B cell (primary cell): ENCODE results near the gene GDF7. TPM values are rescaled to one million over a fixed set of nuclear protein-coding genes. Genes with fewer than 3 reads are reported as not detected.

ENCODE experiments used
- ATAC-seq: fragments of 200-7000 bp; cut with Tn5 transposase; one replicate; pipeline ENCODE4 v1.10.0; 2021; ENCODE audit warnings: low read depth, mild to moderate bottlenecking, moderate number of reproducible peaks, moderate library complexity
- CTCF ChIA-PET: fragments of 350-600 bp; sonication (Branson Sonifier 250); formaldehyde crosslinking; loops from one replicate; lab custom pipeline; 2021; ENCODE audit warnings: antibody characterized with exemption, inconsistent platforms; lab: Charles Lee
- POLR2A ChIA-PET: fragments of 350-600 bp; sonication (Branson Sonifier 250); formaldehyde crosslinking; loops from one replicate; lab custom pipeline; 2021; ENCODE audit warnings: antibody characterized with exemption; lab: Charles Lee
- DNase-seq: peaks from one replicate; pipeline ENCODE4 v3.0.0; 2013
- H2AFZ ChIP-seq: 2 replicates; pipeline ENCODE4 v1.6.1; 2012; ENCODE audit warnings: mild to moderate bottlenecking, low read depth, low read length; ENCODE audit not compliant: insufficient read depth, poor library complexity, severe bottlenecking
- H3K27ac ChIP-seq, 2 donors: 1 replicate in 1 of 2; 2 replicates in 1 of 2; pipeline ENCODE4 v1.5.1; 2012 to 2013; ENCODE audit warnings: low read length in 2 of 2, mild to moderate bottlenecking in 2 of 2, moderate library complexity in 1 of 2
- H3K27me3 ChIP-seq, 4 experiments: fragments of 200-600 bp in 1 of 4; sonication (generic) in 1 of 4; replicated peaks in 1 of 4; 1 replicate in 2 of 4; 2 replicates in 2 of 4; pipeline versions ENCODE4 v1.6.1 to v1.7.0; 2013 to 2016; ENCODE audit warnings: low read length in 3 of 4, mild to moderate bottlenecking in 2 of 4, mixed read lengths in 1 of 4, moderate library complexity in 1 of 4; ENCODE audit not compliant: insufficient read depth in 4 of 4, control insufficient read depth in 3 of 4; ENCODE audit errors: control extremely low read depth in 1 of 4
- H3K36me3 ChIP-seq, 2 experiments: replicated peaks in 1 of 2; 1 replicate in 1 of 2; 2 replicates in 1 of 2; pipeline versions ENCODE4 v1.6.1 to v1.7.1; 2013; ENCODE audit warnings: low read length in 1 of 2; ENCODE audit not compliant: insufficient read depth in 2 of 2, control insufficient read depth in 1 of 2; ENCODE audit errors: control extremely low read depth in 1 of 2, extremely low read depth in 1 of 2
- H3K4me1 ChIP-seq, 2 donors: fragments of 200-600 bp in 1 of 2; sonication (generic) in 1 of 2; 1 replicate in 1 of 2; 2 replicates in 1 of 2; pipeline versions ENCODE4 v1.5.1 to v1.6.1; 2013 to 2017; ENCODE audit warnings: low read length in 2 of 2; ENCODE audit not compliant: control insufficient read depth in 2 of 2, insufficient read depth in 2 of 2
- H3K4me2 ChIP-seq: replicated peaks from 2 replicates; pipeline ENCODE3; 2012; ENCODE audit warnings: mild to moderate bottlenecking, low read depth, low read length; ENCODE audit not compliant: poor library complexity, severe bottlenecking
- H3K4me3 ChIP-seq, 5 experiments: fragments of 200-600 bp in 1 of 5; sonication (generic) in 1 of 5; 1 replicate in 3 of 5; 2 replicates in 2 of 5; pipeline versions ENCODE4 v1.5.1 to v1.7.0; 2011 to 2016; ENCODE audit warnings: low read length in 4 of 5, mild to moderate bottlenecking in 4 of 5, low read depth in 2 of 5, control low read depth in 1 of 5, moderate library complexity in 1 of 5; ENCODE audit not compliant: insufficient read depth in 1 of 5; ENCODE audit errors: control extremely low read depth in 1 of 5, extremely low read depth in 1 of 5
- H3K79me2 ChIP-seq: fragments of 200-600 bp; sonication (generic); one replicate; pipeline ENCODE4 v1.6.0; 2016; ENCODE audit warnings: low read length; ENCODE audit not compliant: control insufficient read depth, insufficient read depth
- H3K9ac ChIP-seq: fragments of 200-600 bp; sonication (generic); 2 replicates; pipeline ENCODE4 v1.6.1; 2017; ENCODE audit warnings: mild to moderate bottlenecking, low read length, moderate library complexity
- H3K9me3 ChIP-seq, 3 donors: one replicate each; pipeline versions ENCODE4 v1.6.1 to v1.7.1; 2013; ENCODE audit warnings: low read length in 2 of 3; ENCODE audit not compliant: control insufficient read depth in 2 of 3, insufficient read depth in 1 of 3; ENCODE audit errors: control extremely low read depth in 1 of 3
- H4K20me1 ChIP-seq: 2 replicates; pipeline ENCODE4 v1.6.0; 2012; ENCODE audit warnings: mild to moderate bottlenecking, low read length; ENCODE audit not compliant: insufficient read depth, control insufficient read depth, poor library complexity, severe bottlenecking
- H3K27ac Mint-ChIP-seq: one replicate; pipeline ENCODE4 v1.8.0; 2021; ENCODE audit warnings: mixed read lengths
- H3K27me3 Mint-ChIP-seq: one replicate; pipeline ENCODE4 v1.8.0; 2021; ENCODE audit warnings: mixed read lengths
- H3K4me1 Mint-ChIP-seq: one replicate; pipeline ENCODE4 v1.8.0; 2021; ENCODE audit warnings: mixed read lengths
- H3K4me3 Mint-ChIP-seq: one replicate; pipeline ENCODE4 v1.8.0; 2021; ENCODE audit warnings: mixed read lengths
- H3K9me3 Mint-ChIP-seq: one replicate; pipeline ENCODE4 v1.8.0; 2022; ENCODE audit warnings: mixed read lengths; ENCODE audit not compliant: insufficient read depth
- CTCF ChIP-seq: fragments of 200-600 bp; IDR thresholded peaks from one replicate; pipeline ENCODE4 v1.8.0; 2022; ENCODE audit warnings: antibody characterized with exemption, mild to moderate bottlenecking
- EZH2 ChIP-seq: IDR thresholded peaks from 2 replicates; pipeline ENCODE4 v1.6.1; 2012; ENCODE audit warnings: borderline replicate concordance, low read depth, mild to moderate bottlenecking, moderate library complexity, low read length; ENCODE audit not compliant: insufficient read depth, poor library complexity, severe bottlenecking
- WGBS: methylation state at CpG from one replicate; pipeline ENCODE4 v1.1.5; 2013; ENCODE audit warnings: missing lambda C conversion rate; ENCODE audit not compliant: insufficient coverage; 5-methylcytosine and 5-hydroxymethylcytosine counted together
- intact Hi-C: fragments of 100-400 bp; cut with micrococcal nuclease; formaldehyde crosslinking; loops from one replicate; pipeline ENCODE4 v1.10.0; 2022
- polyA plus RNA-seq: library from polyadenylated mRNA; depleted of rRNA; stranded (reverse); fragments of >200 nt; gene quantifications from 2 replicates; pipeline ENCODE4 v1.2.3, GENCODE V29; 2012
- total RNA-seq, 2 donors: library from RNA; stranded (reverse); fragments of 120-200 nt in 1 of 2; gene quantifications; 1 replicate in 1 of 2; 2 replicates in 1 of 2; pipeline versions ENCODE4 v1.2.3 to v1.2.4, GENCODE V29; 2013 to 2022

The GDF7 gene
- total and polyA plus RNA-seq, 2 donors (not counting 1 experiment from before 2014, with no cell fraction given) = 7.0 to 15.3 TPM

- CTCF ChIA-PET = interaction anchor here (1.0 to 9.9 kb wide), 7 partner anchors 7 to 308 kb away, joined by 3 to 139 read pairs (median 6); partner anchors contain the start of gene GDF7
Observed at GRCh38 chr2:20656561-20656960, 10.4 kb upstream of the GDF7 start.

More at GRCh38 chr2:20656561-20656960, 10.4 kb upstream of the GDF7 start:
- intact Hi-C loops = no loop called here
- peaks cover 18% of the 10 kb centered on the region for H3K27me3 Mint-ChIP-seq
- no peaks in the 10 kb centered on the region for H4K20me1 ChIP-seq
- 89% methylated on average over 7 of the region's 7 CpGs for WGBS
- peaks cover 2 to 7% of the 10 kb centered on the region in 2 donors for H3K4me1 ChIP-seq
- ATAC-seq (no peak), DNase-seq (no peak)
- no peak overlapping the region for H3K9ac ChIP-seq
- no peak overlapping the region for H3K27ac Mint-ChIP-seq
- H3K4me3 ChIP-seq = no peak overlapping the region
- H3K27me3 ChIP-seq = peaks cover 0 to 13% (median 2%) of the 10 kb centered on the region in 4 experiments
- no peak overlapping the region for H2AFZ ChIP-seq
- H3K79me2 ChIP-seq = no peaks in the 10 kb centered on the region
- POLR2A ChIA-PET = no interaction called here
- peaks cover 8% of the 10 kb centered on the region for H3K4me1 Mint-ChIP-seq
- TF ChIP-seq EZH2 (no peak), CTCF (no peak)
- no peak overlapping the region for H3K4me2 ChIP-seq
- H3K4me3 Mint-ChIP-seq = no peak overlapping the region
- H3K9me3 Mint-ChIP-seq = no peaks in the 10 kb centered on the region
- H3K27ac ChIP-seq = no peak overlapping the region
- H3K36me3 ChIP-seq = no peaks in the 10 kb centered on the region
- H3K9me3 ChIP-seq = no peaks in the 10 kb centered on the region
